H9 (cell line): Measurements from ENCODE around the gene RNF149. TPM values are rescaled to one million over a fixed set of nuclear protein-coding genes. Genes with fewer than 3 reads are reported as not detected.

Experiments
- DNase-seq: peaks from one replicate; pipeline ENCODE4 v3.0.0-alpha.2; 2017
- H2AFZ ChIP-seq: one replicate; pipeline ENCODE4 v1.6.1; 2013; ENCODE audit warnings: mild to moderate bottlenecking, low read length, control low read depth, moderate library complexity
- H2AK5ac ChIP-seq: 2 replicates; pipeline ENCODE4 v1.6.1; 2013; ENCODE audit warnings: low read length, control low read depth, mixed read lengths; ENCODE audit not compliant: insufficient read length
- H2BK120ac ChIP-seq: one replicate; pipeline ENCODE4 v1.6.1; 2013; ENCODE audit warnings: low read depth, mild to moderate bottlenecking, low read length, control low read depth, inconsistent platforms; ENCODE audit not compliant: poor library complexity, severe bottlenecking
- H2BK12ac ChIP-seq: 2 replicates; pipeline ENCODE4 v1.6.1; 2013; ENCODE audit warnings: low read length, control low read depth, mixed read lengths, low read depth; ENCODE audit not compliant: insufficient read length
- H2BK15ac ChIP-seq: 2 replicates; pipeline ENCODE4 v1.6.1; 2013; ENCODE audit warnings: low read depth, low read length, control low read depth
- H2BK20ac ChIP-seq: one replicate; pipeline ENCODE4 v1.6.1; 2013; ENCODE audit warnings: low read depth, mild to moderate bottlenecking, low read length, control low read depth, inconsistent platforms; ENCODE audit not compliant: poor library complexity, severe bottlenecking
- H2BK5ac ChIP-seq: 2 replicates; pipeline ENCODE4 v1.6.1; 2013; ENCODE audit warnings: low read length, control low read depth, mixed read lengths; ENCODE audit not compliant: insufficient read length
- H3K14ac ChIP-seq: 2 replicates; pipeline ENCODE4 v1.6.1; 2013; ENCODE audit warnings: low read length, control low read depth; ENCODE audit not compliant: insufficient read depth
- H3K18ac ChIP-seq: 2 replicates; pipeline ENCODE4 v1.6.1; 2013; ENCODE audit warnings: low read depth, mild to moderate bottlenecking, mixed read lengths, low read length, control low read depth; ENCODE audit not compliant: insufficient read length
- H3K23ac ChIP-seq: 2 replicates; pipeline ENCODE4 v1.6.1; 2013; ENCODE audit warnings: low read length, control low read depth, mixed read lengths, low read depth; ENCODE audit not compliant: insufficient read length
- H3K23me2 ChIP-seq: 2 replicates; pipeline ENCODE4 v1.6.1; 2013; ENCODE audit warnings: low read depth, mild to moderate bottlenecking, mixed read lengths, low read length, control low read depth; ENCODE audit not compliant: insufficient read length, poor library complexity, severe bottlenecking
- H3K27ac ChIP-seq: 2 replicates; pipeline ENCODE4 v1.5.1; 2013; ENCODE audit warnings: low read length, control low read depth, mixed read lengths, low read depth; ENCODE audit not compliant: insufficient read length
- H3K27me3 ChIP-seq: 2 replicates; pipeline ENCODE4 v1.6.1; 2013; ENCODE audit warnings: low read length, control low read depth, inconsistent platforms; ENCODE audit not compliant: insufficient read depth
- H3K4ac ChIP-seq: 2 replicates; pipeline ENCODE4 v1.6.1; 2013; ENCODE audit warnings: low read depth, mild to moderate bottlenecking, control low read depth, inconsistent platforms, low read length, moderate library complexity
- H3K4me1 ChIP-seq: 2 replicates; pipeline ENCODE4 v1.6.1; 2013; ENCODE audit warnings: low read length, control low read depth, inconsistent platforms; ENCODE audit not compliant: insufficient read depth
- H3K4me2 ChIP-seq: 2 replicates; pipeline ENCODE4 v1.6.1; 2013; ENCODE audit warnings: low read length, control low read depth, mixed read lengths; ENCODE audit not compliant: insufficient read length, insufficient read depth
- H3K56ac ChIP-seq: 2 replicates; pipeline ENCODE4 v1.6.1; 2013; ENCODE audit warnings: low read depth, mild to moderate bottlenecking, mixed read lengths, low read length, control low read depth; ENCODE audit not compliant: insufficient read length
- H3K79me1 ChIP-seq: 2 replicates; pipeline ENCODE4 v1.6.1; 2013; ENCODE audit warnings: low read depth, mild to moderate bottlenecking, moderate library complexity, low read length, control low read depth, inconsistent platforms; ENCODE audit not compliant: insufficient read depth, poor library complexity, severe bottlenecking
- H3K79me2 ChIP-seq: 2 replicates; pipeline ENCODE4 v1.6.1; 2013; ENCODE audit warnings: low read length, control low read depth, inconsistent platforms; ENCODE audit not compliant: insufficient read depth
- H3K9ac ChIP-seq: 2 replicates; pipeline ENCODE4 v1.6.1; 2013; ENCODE audit warnings: low read length, control low read depth, mixed read lengths; ENCODE audit not compliant: insufficient read length; ENCODE audit errors: extremely low read depth
- H3K9me3 ChIP-seq: one replicate; pipeline ENCODE4 v1.6.1; 2013; ENCODE audit warnings: low read depth, low read length, inconsistent platforms; ENCODE audit not compliant: control insufficient read depth
- H3T11ph ChIP-seq: one replicate; pipeline ENCODE4 v1.6.1; 2013; ENCODE audit warnings: mild to moderate bottlenecking, low read length, control low read depth, inconsistent platforms
- H4K20me1 ChIP-seq: one replicate; pipeline ENCODE4 v1.6.1; 2013; ENCODE audit not compliant: control insufficient read depth, insufficient read length, insufficient read depth
- H4K5ac ChIP-seq: 2 replicates; pipeline ENCODE4 v1.6.1; 2013; ENCODE audit warnings: low read depth, mild to moderate bottlenecking, mixed read lengths, low read length, control low read depth; ENCODE audit not compliant: insufficient read length
- H4K8ac ChIP-seq: replicated peaks from 2 replicates; pipeline ENCODE4 v1.6.1; 2013; ENCODE audit warnings: low read length, control low read depth, mixed read lengths, low read depth; ENCODE audit not compliant: insufficient read length
- H4K91ac ChIP-seq: 2 replicates; pipeline ENCODE4 v1.6.1; 2013; ENCODE audit warnings: low read depth, mild to moderate bottlenecking, moderate library complexity, mixed read lengths, low read length, control low read depth; ENCODE audit not compliant: insufficient read length
- H3K27ac Mint-ChIP-seq, 3 experiments: 2 replicates in 2 of 3; 3 replicates in 1 of 3; pipeline ENCODE4 v1.8.0; 2020 to 2021; ENCODE audit warnings: mixed read lengths in 3 of 3, mild to moderate bottlenecking in 1 of 3, moderate library complexity in 1 of 3
- H3K27me3 Mint-ChIP-seq: 2 replicates; pipeline ENCODE4 v1.8.0; 2021; ENCODE audit warnings: low read depth, mild to moderate bottlenecking, moderate library complexity, mixed read lengths
- H3K36me3 Mint-ChIP-seq, 3 experiments: 2 replicates in 2 of 3; 3 replicates in 1 of 3; pipeline ENCODE4 v1.8.0; 2020 to 2021; ENCODE audit warnings: low read depth in 3 of 3, mixed read lengths in 3 of 3; ENCODE audit not compliant: insufficient read depth in 1 of 3
- H3K4me1 Mint-ChIP-seq, 2 experiments: 2 replicates each; pipeline ENCODE4 v1.8.0; 2020; ENCODE audit warnings: mixed read lengths in 2 of 2
- H3K4me3 Mint-ChIP-seq, 2 experiments: 2 replicates in 1 of 2; 3 replicates in 1 of 2; pipeline ENCODE4 v1.8.0; 2020 to 2021; ENCODE audit warnings: mild to moderate bottlenecking in 2 of 2, mixed read lengths in 2 of 2, moderate library complexity in 1 of 2
- H3K9me3 Mint-ChIP-seq, 2 experiments: 2 replicates in 1 of 2; 3 replicates in 1 of 2; pipeline ENCODE4 v1.8.0; 2020; ENCODE audit warnings: mild to moderate bottlenecking in 2 of 2, mixed read lengths in 2 of 2, moderate library complexity in 1 of 2
- CTCF ChIP-seq: fragments of 200-600 bp; sonication (generic); conservative IDR thresholded peaks from 3 replicates; pipeline ENCODE4 v1.8.0; 2021; ENCODE audit warnings: antibody characterized with exemption, mild to moderate bottlenecking
- WGBS: extraction: QIAGEN DNeasy Blood & Tissue Kit; methylation state at CpG from one replicate; pipeline ENCODE4 v1.1.7; 2013; ENCODE audit warnings: missing lambda C conversion rate, low lambda C conversion rate, mixed read lengths; ENCODE audit not compliant: insufficient read length; ENCODE audit errors: extremely low coverage; 5-methylcytosine and 5-hydroxymethylcytosine counted together
- total RNA-seq: library from RNA; stranded (reverse); gene quantifications from 2 replicates; pipeline ENCODE4 v1.2.1, GENCODE V29; 2021

The RNF149 gene
- total RNA-seq, 1 experiment from 2014 or later = 18.0 TPM

- Histone ChIP-seq H3K9me3 (no peaks in the 10 kb centered on the region), H3T11ph (no peak overlapping the region), H3K27me3 (no peaks in the 10 kb centered on the region; the same call in 1 of the 2 replicates), H3K79me2 (peaks cover 22% of the 10 kb centered on the region), H4K5ac (no peak overlapping the region), H2BK5ac (no peak overlapping the region), H2BK12ac (no peak overlapping the region), H2BK120ac (no peak overlapping the region), H3K14ac (no peak overlapping the region), H4K8ac (no peak overlapping the region), H2BK15ac (no peak overlapping the region), H3K9ac (no peak overlapping the region), H3K18ac (no peak overlapping the region), H2BK20ac (no peak overlapping the region), H3K4me1 (peaks cover 4% of the 10 kb centered on the region; the same call in 1 of the 2 replicates), H3K56ac (no peak overlapping the region), H3K79me1 (peaks cover 8% of the 10 kb centered on the region), H4K91ac (no peak overlapping the region), H3K4ac (no peak overlapping the region), H2AFZ (no peak overlapping the region), H3K27ac (no peak overlapping the region), H4K20me1 (no peaks in the 10 kb centered on the region), H2AK5ac (no peak overlapping the region), H3K23ac (no peak overlapping the region), H3K23me2 (no peaks in the 10 kb centered on the region), H3K4me2 (no peak overlapping the region)
- Mint-ChIP-seq H3K4me3 (no peak overlapping the region), H3K27me3 (no peaks in the 10 kb centered on the region), H3K36me3 (peaks cover 3 to 11% (median 9%) of the 10 kb centered on the region in 3 experiments; a peak in 6 of 7 replicates), H3K27ac (peak overlapping the region in 1 of 3 experiments; percentile 31; a peak in 2 of 7 replicates), H3K4me1 (peaks cover 22 to 32% of the 10 kb centered on the region in 2 experiments), H3K9me3 (no peaks in the 10 kb centered on the region)
- no CpG with 5 or more reads among the region's 4 CpGs for WGBS
- DNase-seq = no peak
- TF ChIP-seq CTCF = no peak
These were observed 6.5 kb downstream of the RNF149 start for GRCh38 chr2:101302016-101302415.
